ENCODE data around the gene GNAI3. TPM values are rescaled to one million over a fixed set of nuclear protein-coding genes. Genes with fewer than 3 reads are reported as not detected.
A peak's percentile ranks its signal among the peaks of the same experiment; 100 is the strongest.

Gene GNAI3
- total RNA-seq, 1 experiment from 2014 or later = 17.9 TPM

DNA sequence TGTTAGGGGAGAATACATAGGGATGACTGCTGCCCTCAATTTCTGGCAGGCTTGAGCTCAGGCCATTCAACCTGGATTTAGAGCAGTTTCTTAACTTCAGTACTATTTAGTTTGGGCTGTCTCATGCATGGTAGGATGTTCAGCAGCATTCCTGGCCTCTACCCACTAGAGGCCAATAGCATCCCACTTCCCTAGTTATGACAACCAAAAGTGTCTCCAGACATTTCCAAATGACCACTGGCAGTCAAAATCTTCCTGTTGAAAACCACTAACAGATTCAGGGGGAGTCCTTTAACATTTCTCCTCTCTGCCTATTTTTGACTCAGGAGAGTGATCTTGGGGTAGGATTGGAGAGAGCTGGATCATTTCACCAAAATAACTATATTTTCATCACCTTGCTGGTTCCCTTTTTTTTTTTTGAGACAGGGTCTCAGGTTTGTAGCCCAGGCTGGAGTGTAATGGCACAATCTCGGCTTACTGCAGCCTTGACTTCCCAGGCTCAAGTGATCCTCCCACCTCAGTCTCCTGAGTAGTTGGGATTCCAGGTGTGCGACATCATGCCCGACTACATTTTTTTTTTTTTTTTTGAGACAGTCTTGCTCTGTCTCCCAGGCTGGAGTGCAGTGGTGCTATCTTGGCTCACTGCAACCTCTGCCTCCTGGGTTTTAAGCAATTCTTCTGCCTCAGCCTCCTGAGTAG, 62.3 kb downstream of the GNAI3 start:
- Histone ChIP-seq H3K9me3 (replicated peaks) (no peaks in the 10 kb centered on the region), H3K4me3 (no peak overlapping the region), H3K27me3 (replicated peaks) (no peaks in the 10 kb centered on the region), H3K27ac (no peak overlapping the region), H3K36me3 (no peaks in the 10 kb centered on the region), H3K4me1 (replicated peaks) (peaks cover 13% of the 10 kb centered on the region)
- DNase-seq (ENCODE audit: low read depth in 1 of 2, low spot score in 2 of 2) = no peak

DNA sequence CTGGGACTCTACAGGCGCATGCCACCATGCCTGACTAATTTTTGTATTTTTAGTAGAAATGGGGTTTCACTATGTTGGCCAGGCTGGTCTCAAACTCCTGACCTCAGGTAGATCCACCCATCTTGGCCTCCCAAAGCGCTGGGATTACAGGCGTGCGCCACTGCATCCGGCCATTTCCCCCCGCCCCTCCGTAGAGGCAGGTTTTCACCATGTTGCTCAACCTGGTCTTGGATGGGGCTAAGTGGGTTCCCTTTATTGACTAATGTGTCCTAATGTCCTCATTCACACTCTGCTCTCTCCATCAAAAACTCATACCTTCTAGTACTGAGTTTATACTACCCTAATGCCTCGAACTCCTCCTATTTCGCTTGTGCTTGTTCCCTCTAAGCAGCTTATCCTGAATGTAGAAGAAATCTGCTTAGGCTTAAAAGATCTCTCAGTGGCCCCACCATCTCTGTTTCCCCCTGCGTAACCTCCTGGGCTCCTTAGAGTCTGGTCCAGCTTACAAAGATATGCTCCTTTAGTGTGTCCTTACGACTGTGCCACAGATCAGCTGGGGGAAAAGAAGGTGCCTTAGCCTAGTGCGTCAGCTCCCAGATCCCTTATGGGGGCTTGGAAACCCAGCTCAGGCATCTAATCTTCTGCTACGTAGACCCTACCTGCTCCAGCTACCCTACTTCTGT, 63.0 kb downstream of the GNAI3 start:
- Histone ChIP-seq H3K27ac (no peak overlapping the region), H3K9me3 (replicated peaks) (no peaks in the 10 kb centered on the region), H3K4me3 (no peak overlapping the region), H3K36me3 (no peaks in the 10 kb centered on the region), H3K4me1 (replicated peaks) (peaks cover 13% of the 10 kb centered on the region), H3K27me3 (replicated peaks) (no peaks in the 10 kb centered on the region)
- DNase-seq (ENCODE audit: low read depth in 1 of 2, low spot score in 2 of 2) = no peak

DNA sequence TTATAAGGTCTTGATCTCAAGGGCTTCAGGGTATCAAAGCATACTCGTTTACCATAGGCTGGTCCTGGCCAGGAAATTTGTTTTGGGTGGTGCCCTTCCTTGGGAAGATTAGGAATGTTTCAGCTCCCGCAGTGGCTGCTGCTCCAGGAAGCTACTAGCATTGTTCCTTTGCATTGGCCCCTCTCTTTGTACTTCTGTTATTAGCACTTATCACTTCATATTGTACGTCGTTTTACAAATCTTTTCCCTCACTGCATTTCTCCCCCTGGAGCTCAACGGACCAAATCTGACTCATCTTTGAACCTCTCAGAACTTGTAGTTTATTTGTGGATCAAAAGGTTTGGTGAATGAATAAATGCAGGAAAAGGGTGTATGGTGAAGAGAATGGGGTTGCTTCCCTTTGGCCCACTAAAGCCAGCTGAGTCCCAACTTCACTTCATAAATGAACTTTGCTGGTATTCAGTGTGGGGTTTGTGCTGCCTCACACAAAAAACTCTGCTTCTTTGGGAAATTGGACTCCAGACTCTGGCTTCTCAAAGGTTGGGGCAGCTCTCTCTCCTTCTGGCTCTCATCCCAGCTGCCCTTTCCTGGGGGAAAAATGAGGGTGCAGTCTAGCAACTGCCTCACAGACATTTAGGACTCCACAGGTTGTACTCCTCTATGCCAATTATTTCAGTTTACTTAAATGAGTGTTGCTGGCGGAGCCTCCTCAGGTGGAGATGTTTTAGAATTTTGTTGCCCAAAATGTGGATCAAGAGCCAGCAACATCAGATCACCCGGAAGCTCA, 65.1 kb downstream of the GNAI3 start:
- H3K4me3 ChIP-seq = no peak overlapping the region
- H3K27me3 ChIP-seq (replicated peaks) = no peaks in the 10 kb centered on the region
- DNase-seq (ENCODE audit: low read depth in 1 of 2, low spot score in 2 of 2) = peak in 1 of 2 experiments; percentile 41
- no peaks in the 10 kb centered on the region for H3K36me3 ChIP-seq
- H3K27ac ChIP-seq = peak overlapping the region; percentile 20
- no peaks in the 10 kb centered on the region for H3K9me3 ChIP-seq (replicated peaks)
- H3K4me1 ChIP-seq (replicated peaks) = peaks cover 25% of the 10 kb centered on the region

DNA sequence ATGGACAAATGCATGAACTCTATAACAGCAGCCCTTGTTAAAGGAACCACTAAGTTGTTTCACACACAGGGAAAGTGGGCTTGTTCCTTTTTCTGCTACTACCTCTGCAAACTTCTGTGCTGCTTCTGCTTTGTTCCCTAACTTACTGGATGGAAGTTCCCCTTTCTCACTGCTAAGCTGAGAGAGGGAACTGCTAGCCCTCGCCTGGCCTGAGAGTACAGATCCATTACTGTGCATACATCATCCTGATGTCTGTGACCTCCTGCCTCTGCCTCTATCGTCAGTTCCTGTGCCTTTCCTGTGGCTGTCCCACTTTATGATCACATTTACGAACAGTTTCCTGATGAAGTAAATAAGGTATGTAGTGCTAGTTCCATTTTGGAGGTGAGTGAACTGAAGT, 67.5 kb downstream of the GNAI3 start:
- Histone ChIP-seq H3K9me3 (replicated peaks) (no peaks in the 10 kb centered on the region), H3K27me3 (replicated peaks) (no peaks in the 10 kb centered on the region), H3K4me1 (replicated peaks) (peaks cover 37% of the 10 kb centered on the region), H3K27ac (no peak overlapping the region), H3K4me3 (no peak overlapping the region), H3K36me3 (no peaks in the 10 kb centered on the region)
- DNase-seq (ENCODE audit: low read depth in 1 of 2, low spot score in 2 of 2) = no peak

DNA sequence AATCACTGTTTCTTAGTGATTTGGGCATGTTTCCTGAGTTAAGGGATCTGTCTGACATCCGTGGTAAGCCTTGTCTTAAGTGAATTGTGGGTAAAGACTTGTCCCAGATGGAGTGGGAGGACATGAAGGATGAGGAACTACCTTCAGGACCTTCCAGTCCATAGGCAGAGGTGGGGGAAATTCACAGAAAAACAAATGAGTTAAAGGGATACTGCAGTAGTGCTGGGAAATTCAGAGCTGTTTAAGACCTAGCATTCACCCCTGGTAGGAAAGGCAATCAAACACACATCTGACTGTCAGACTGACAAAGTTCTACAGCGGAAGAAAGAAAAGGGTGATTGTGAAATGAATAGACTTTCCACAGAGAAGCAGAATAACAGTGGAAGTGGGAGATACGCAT, 68.0 kb downstream of the GNAI3 start:
- Histone ChIP-seq H3K36me3 (no peaks in the 10 kb centered on the region), H3K27ac (no peak overlapping the region), H3K9me3 (replicated peaks) (no peaks in the 10 kb centered on the region), H3K4me1 (replicated peaks) (peaks cover 38% of the 10 kb centered on the region), H3K27me3 (replicated peaks) (no peaks in the 10 kb centered on the region), H3K4me3 (no peak overlapping the region)
- DNase-seq (ENCODE audit: low read depth in 1 of 2, low spot score in 2 of 2) = no peak

DNA sequence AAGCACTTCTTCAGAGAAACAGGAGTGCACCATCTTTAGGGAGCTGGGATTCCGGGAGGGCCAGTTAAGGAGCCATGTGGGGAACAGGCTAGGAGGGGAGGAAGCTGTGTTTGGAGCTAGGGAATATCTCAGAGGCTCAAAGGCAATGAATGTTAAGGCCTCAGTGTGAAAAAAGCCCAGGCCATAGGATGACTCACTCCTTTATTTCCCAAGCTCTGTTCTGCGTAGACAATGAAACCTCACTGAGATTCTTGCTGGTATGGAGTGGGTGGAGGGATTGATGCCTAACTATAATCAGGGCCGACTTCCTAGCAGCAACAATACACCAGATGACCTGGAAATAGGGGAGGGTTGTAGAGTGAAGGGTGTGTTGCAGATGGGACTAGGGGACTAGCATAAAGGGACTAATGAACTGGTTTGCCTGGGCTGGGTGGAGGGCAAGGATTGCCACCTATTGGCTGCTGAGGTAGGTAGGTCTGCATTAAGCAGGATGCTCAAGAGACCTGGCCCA, 68.9 kb downstream of the GNAI3 start:
- peak; percentile 51 to 78 for DNase-seq (ENCODE audit: low read depth in 1 of 2, low spot score in 2 of 2)
- Histone ChIP-seq H3K27ac (peak overlapping the region; percentile 38), H3K4me1 (replicated peaks) (peaks cover 45% of the 10 kb centered on the region), H3K36me3 (peaks cover 3% of the 10 kb centered on the region; the same call in 1 of the 2 replicates), H3K9me3 (replicated peaks) (no peaks in the 10 kb centered on the region), H3K4me3 (no peak overlapping the region), H3K27me3 (replicated peaks) (no peaks in the 10 kb centered on the region)

DNA sequence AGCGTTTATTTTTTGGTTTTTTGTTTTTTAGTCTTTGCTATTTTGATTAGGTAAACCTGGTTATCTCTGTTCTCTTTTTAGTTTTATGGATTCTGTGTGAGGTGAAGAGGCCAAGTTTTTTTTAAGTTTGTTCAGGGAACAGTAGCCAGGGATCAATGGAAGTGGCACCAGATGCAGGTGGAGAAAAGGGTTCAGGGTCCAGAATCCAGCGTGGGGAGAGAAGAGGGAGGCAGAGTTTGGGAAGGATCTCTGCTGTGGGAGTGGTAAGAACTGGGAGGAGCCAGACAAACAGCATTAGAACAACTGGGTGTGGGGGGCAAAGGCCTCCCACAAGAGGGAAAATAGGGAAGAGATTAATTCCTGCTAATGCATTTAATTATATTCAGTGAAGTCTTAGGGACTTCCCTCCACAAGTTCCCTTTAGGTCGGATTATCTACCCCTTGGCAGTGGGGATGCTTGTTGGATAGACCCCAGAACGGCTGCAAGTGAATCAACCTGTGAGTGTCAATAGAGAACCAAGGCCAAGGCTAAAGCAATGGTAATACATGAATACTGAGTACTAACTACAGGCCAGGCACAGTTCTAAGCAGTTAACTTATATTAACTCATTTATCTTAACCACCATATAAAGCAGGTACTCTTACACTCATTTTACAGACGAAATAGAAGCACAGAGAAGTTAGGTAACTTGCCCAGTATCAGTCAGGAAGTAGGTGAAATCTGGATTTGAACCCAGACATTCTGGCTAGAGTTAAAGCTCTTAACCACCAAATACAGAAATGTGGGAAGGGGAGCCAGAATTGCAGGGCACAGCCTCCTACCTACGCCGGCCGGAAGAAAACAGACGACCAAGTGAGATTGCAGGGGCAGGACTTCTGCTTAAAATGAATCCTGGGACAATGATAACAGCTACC, 70.5 kb downstream of the GNAI3 start:
- DNase-seq (ENCODE audit: low read depth in 1 of 2, low spot score in 2 of 2) = no peak
- Histone ChIP-seq H3K4me3 (peak overlapping the region; percentile 51), H3K27ac (peak overlapping the region; percentile 62), H3K4me1 (replicated peaks) (peaks cover 34% of the 10 kb centered on the region), H3K27me3 (replicated peaks) (no peaks in the 10 kb centered on the region), H3K36me3 (peaks cover 3% of the 10 kb centered on the region; the same call in 1 of the 2 replicates), H3K9me3 (replicated peaks) (no peaks in the 10 kb centered on the region)

DNA sequence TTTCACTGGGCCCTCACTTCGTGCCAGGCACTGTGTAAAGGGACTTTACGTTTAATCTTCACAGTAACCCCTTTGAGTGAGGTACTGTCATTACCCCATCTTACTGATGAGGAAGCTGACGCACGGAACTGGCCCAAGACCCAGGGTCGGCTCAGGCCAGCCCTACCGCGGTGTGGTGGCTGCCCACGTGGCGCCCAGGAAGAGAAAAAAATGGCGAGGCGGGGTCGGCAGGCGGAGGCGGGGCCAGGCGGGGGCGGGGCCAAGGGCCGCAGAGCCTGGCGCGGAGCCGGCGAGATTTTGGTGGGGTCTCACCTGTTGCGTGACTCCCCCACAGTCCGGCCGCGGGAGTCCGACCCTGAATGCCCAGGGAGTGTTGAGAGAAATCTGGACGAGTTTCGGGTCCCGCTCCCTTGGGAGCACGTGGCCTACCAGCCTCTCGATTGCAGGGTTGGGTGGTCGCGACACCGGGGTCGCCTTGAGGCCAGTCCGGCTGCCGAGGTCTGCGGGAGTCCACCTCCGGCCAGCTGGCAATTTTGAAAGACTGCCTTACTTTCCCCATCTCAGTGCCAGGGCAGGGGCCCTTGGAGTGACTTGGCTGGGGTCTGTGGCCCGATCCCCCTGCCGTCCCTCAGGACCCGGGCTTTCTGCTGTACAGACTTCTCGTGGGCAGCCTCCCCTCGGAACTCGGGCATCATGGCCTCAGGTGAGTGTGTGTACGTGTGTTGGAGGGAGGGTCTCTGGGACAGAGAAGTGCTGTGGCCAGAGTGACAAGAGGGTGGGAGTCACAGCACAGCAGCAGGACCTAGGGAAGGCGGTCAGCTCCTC, 71.4 kb downstream of the GNAI3 start, which contains the start of the genes AMPD2 and GNAT2:
Gene AMPD2, plus strand, starts transcription at position 262 of the 825 bp plus-strand sequence. CDS start 1,339 bp downstream, outside the sequence.
Gene GNAT2, minus strand, starts transcription at position 41 of the 825 bp plus-strand sequence. CDS start 6,746 bp downstream, outside the sequence.
- peak within 1 kb of the TSS; percentile 51 for H3K4me3 ChIP-seq
- H3K27me3 ChIP-seq (replicated peaks) = no peaks in the 10 kb centered on the region
- no peaks in the 10 kb centered on the region for H3K9me3 ChIP-seq (replicated peaks)
- peaks cover 31% of the 10 kb centered on the region for H3K4me1 ChIP-seq (replicated peaks)
- peaks cover 3% of the 10 kb centered on the region; the same call in 1 of the 2 replicates for H3K36me3 ChIP-seq
- peak within 1 kb of the TSS; percentile 62 for H3K27ac ChIP-seq
- DNase-seq (ENCODE audit: low read depth in 1 of 2, low spot score in 2 of 2) = peak; percentile 68 to 81

DNA sequence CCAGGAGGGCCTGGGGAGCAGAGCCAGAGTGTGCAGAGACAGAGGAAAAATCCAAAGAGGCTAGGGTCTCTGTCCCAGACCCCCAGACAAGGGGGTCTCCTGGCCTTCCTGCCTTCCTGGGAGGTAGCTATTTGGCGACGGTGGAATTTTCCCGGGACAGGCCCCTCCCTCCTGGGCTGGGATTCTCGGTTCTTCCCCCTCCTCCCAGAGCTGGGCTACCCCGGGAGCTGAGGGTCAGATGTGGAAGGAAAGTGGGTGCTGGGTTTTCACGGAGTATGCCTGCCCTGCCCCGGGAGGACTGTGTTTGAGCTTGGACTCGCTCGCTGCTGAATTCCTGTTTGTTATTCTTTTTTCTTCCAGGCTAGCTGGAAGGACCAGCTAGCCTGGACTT, 72.0 kb downstream of the GNAI3 start:
- peak; percentile 55 to 65 for DNase-seq (ENCODE audit: low read depth in 1 of 2, low spot score in 2 of 2)
- H3K4me1 ChIP-seq (replicated peaks) = peaks cover 31% of the 10 kb centered on the region
- peak overlapping the region; percentile 51 for H3K4me3 ChIP-seq
- peaks cover 3% of the 10 kb centered on the region; the same call in 1 of the 2 replicates for H3K36me3 ChIP-seq
- H3K27ac ChIP-seq = peak overlapping the region; percentile 62
- H3K9me3 ChIP-seq (replicated peaks) = no peaks in the 10 kb centered on the region
- H3K27me3 ChIP-seq (replicated peaks) = no peaks in the 10 kb centered on the region

DNA sequence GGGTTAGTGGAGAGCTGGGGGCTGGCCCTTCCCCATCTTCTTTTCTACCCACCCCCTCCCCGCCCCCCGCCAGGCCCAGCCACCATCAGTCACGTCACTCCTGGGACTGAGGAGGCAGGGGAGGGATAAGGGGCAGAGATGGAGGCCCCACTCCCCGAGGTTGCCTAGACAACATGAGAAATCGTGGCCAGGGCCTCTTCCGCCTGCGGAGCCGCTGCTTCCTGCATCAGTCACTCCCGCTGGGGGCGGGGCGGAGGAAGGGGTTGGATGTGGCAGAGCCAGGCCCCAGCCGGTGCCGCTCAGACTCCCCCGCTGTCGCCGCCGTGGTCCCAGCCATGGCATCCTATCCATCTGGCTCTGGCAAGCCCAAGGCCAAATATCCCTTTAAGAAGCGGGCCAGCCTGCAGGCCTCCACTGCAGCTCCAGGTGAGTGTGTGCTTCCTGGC, 72.4 kb downstream of the GNAI3 start:
- H3K36me3 ChIP-seq = peaks cover 3% of the 10 kb centered on the region; the same call in 1 of the 2 replicates
- H3K4me3 ChIP-seq = peak overlapping the region; percentile 51
- peaks cover 31% of the 10 kb centered on the region for H3K4me1 ChIP-seq (replicated peaks)
- H3K9me3 ChIP-seq (replicated peaks) = no peaks in the 10 kb centered on the region
- DNase-seq (ENCODE audit: low read depth in 1 of 2, low spot score in 2 of 2) = peak; percentile 73 to 97
- H3K27me3 ChIP-seq (replicated peaks) = no peaks in the 10 kb centered on the region
- H3K27ac ChIP-seq = peak overlapping the region; percentile 62

DNA sequence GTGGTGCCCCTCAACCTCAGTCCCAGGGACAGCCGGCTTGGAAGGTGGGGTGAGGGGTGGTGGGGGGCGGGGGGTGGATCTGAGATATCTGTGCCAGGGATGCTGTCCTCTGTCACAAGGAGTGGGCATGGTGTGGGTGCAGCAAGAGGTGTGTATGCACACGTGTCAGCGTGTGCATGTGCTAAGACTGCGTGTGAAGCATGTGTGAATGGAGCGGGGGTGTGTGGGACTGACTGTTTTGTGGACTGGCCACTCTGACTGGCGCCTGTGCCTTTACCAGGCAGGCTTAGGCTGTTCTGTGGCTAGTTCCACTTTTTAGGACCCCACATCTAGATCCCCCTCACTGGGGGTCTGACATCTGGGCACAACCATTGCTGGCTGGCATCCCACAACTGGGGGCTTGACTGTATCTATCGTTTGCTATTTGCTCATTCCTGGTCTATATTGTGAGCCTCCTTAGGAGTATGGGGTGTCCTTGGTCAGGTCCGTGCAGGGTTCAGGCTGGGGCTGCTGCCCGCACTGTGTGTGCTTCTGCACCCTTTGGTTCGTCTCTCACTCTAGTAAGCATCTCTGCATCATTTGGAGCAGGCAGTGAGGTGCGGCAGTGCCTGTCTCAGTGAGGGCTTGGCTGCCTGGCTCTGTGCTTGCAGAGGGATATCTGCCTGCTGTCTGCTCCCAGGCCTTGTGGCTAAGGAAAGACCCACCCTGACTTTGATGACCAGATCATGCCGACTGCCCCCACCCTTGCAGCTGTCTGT, 73.1 kb downstream of the GNAI3 start:
- Histone ChIP-seq H3K4me3 (peak overlapping the region; percentile 51), H3K9me3 (replicated peaks) (no peaks in the 10 kb centered on the region), H3K27ac (no peak overlapping the region), H3K36me3 (peaks cover 7% of the 10 kb centered on the region), H3K27me3 (replicated peaks) (no peaks in the 10 kb centered on the region), H3K4me1 (replicated peaks) (peaks cover 31% of the 10 kb centered on the region)
- DNase-seq (ENCODE audit: low read depth in 1 of 2, low spot score in 2 of 2) = no peak
